CD4-positive, alpha-beta memory T cell (primary cell): ENCODE results near the gene CPXM2. TPM values are rescaled to one million over a fixed set of nuclear protein-coding genes. Genes with fewer than 3 reads are reported as not detected.

Experiments
- CTCF ChIA-PET: fragments of 350-600 bp; sonication (Branson Sonifier 250); formaldehyde crosslinking; loops from one replicate; lab custom pipeline; 2021; ENCODE audit warnings: inconsistent platforms; ENCODE audit not compliant: partially characterized antibody; lab: Charles Lee
- POLR2A ChIA-PET: fragments of 350-600 bp; sonication (Branson Sonifier 250); formaldehyde crosslinking; loops from one replicate; lab custom pipeline; 2021; ENCODE audit not compliant: partially characterized antibody; lab: Charles Lee
- DNase-seq, 5 donors: peaks; one replicate each; pipeline versions ENCODE4 v3.0.0 to v3.0.0-alpha.2; 2020 to 2022; ENCODE audit warnings: mixed read lengths in 1 of 5
- H3K27ac ChIP-seq: one replicate; pipeline ENCODE4 v1.7.0; 2013; ENCODE audit warnings: low read depth, low read length
- H3K27me3 ChIP-seq: 2 replicates; pipeline ENCODE4 v1.7.0; 2013; ENCODE audit warnings: mild to moderate bottlenecking, low read length, moderate library complexity; ENCODE audit not compliant: insufficient read depth
- H3K36me3 ChIP-seq: 2 replicates; pipeline ENCODE4 v1.7.0; 2013; ENCODE audit warnings: mild to moderate bottlenecking, low read length, moderate library complexity; ENCODE audit not compliant: insufficient read depth
- H3K4me1 ChIP-seq: 2 replicates; pipeline ENCODE4 v1.7.0; 2013; ENCODE audit warnings: mild to moderate bottlenecking, low read length, moderate library complexity; ENCODE audit not compliant: insufficient read depth
- H3K4me3 ChIP-seq, 2 donors: one replicate each; pipeline ENCODE4 v1.7.0; 2013; ENCODE audit warnings: low read length in 2 of 2, mild to moderate bottlenecking in 1 of 2
- H3K9me3 ChIP-seq, 2 donors: one replicate each; pipeline ENCODE4 v1.7.0; 2013; ENCODE audit warnings: low read length in 2 of 2, control low read depth in 1 of 2; ENCODE audit not compliant: control insufficient read depth in 1 of 2
- H3K27ac Mint-ChIP-seq, 7 donors: one replicate each; pipeline ENCODE4 v1.8.0; 2020 to 2021; ENCODE audit warnings: mixed read lengths in 7 of 7, mild to moderate bottlenecking in 6 of 7, inconsistent platforms in 3 of 7, moderate library complexity in 3 of 7
- H3K27me3 Mint-ChIP-seq, 2 donors: one replicate each; pipeline ENCODE4 v1.8.0; 2020 to 2021; ENCODE audit warnings: mixed read lengths in 2 of 2
- H3K36me3 Mint-ChIP-seq, 2 donors: one replicate each; pipeline ENCODE4 v1.8.0; 2020 to 2021; ENCODE audit warnings: mixed read lengths in 2 of 2, inconsistent platforms in 1 of 2, mild to moderate bottlenecking in 1 of 2
- H3K4me1 Mint-ChIP-seq, 4 donors: one replicate each; pipeline ENCODE4 v1.8.0; 2020 to 2021; ENCODE audit warnings: mixed read lengths in 4 of 4, mild to moderate bottlenecking in 1 of 4
- H3K4me3 Mint-ChIP-seq, 8 donors: one replicate each; pipeline ENCODE4 v1.8.0; 2020 to 2021; ENCODE audit warnings: mixed read lengths in 8 of 8, mild to moderate bottlenecking in 7 of 8, moderate library complexity in 6 of 8, inconsistent platforms in 3 of 8
- H3K9me3 Mint-ChIP-seq, 8 donors: one replicate each; pipeline ENCODE4 v1.8.0; 2020 to 2021; ENCODE audit warnings: mixed read lengths in 8 of 8, mild to moderate bottlenecking in 5 of 8, inconsistent platforms in 3 of 8, moderate library complexity in 1 of 8
- intact Hi-C: fragments of 100-400 bp; cut with micrococcal nuclease; formaldehyde crosslinking; loops from one replicate; pipeline ENCODE4 v1.15.1; 2023
- polyA plus RNA-seq, 2 donors: library from polyadenylated mRNA; unstranded; fragments of 300-500 nt; fragmentation: Illumina TruSeq; gene quantifications; one replicate each; pipeline ENCODE4 v1.2.3, GENCODE V29; 2021
- total RNA-seq, 2 experiments: library from RNA; stranded (reverse); gene quantifications; one replicate each; pipeline ENCODE4 v1.2.3, GENCODE V29; 2021

Gene CPXM2
- total and polyA plus RNA-seq, 4 experiments from 2014 or later, result not detected

DNA sequence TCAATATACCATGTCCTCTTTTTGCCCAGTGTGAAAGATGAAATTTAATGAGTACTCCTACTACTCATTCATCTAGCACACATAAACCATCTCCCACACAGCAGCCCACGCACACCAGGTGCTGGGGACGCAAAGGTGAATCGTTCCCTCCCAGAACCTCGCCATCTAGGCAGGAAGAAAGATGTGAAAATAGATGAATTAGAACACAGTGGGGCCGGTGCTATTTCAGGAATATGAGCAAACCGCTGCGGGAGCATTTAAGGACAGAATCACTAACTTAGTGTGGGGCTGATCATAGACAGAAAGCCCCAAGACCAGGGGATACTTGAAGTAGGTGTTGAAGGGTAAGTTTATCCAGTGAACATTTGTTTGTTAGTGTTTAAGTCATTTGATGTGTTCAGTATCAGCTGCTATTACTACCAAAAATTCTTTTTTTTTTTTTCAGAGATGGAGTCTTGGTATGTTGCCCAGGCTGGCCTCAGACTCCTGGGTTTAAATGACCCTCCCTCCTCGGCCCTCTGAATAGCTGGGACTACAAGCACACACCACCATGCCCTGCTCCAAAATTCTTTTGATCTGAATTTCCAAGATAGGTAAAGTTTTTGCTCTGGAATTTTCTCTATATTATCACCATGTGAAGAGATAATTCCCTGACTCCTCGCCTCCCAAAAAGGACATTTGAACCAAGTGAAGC lies 48.8 kb downstream of the CPXM2 start:
- Mint-ChIP-seq H3K9me3 (peaks cover 0 to 3% (median 0%) of the 10 kb centered on the region in 8 donors), H3K4me1 (no peaks in the 10 kb centered on the region), H3K4me3 (no peak overlapping the region), H3K36me3 (no peaks in the 10 kb centered on the region), H3K27me3 (peaks cover 0 to 7% of the 10 kb centered on the region in 2 donors), H3K27ac (no peak overlapping the region)
- CTCF ChIA-PET, result no interaction called here
- intact Hi-C loops, result no loop called here
- no peaks in the 10 kb centered on the region for H3K36me3 ChIP-seq
- H3K4me3 ChIP-seq, result no peak overlapping the region
- POLR2A ChIA-PET, result no interaction called here
- H3K9me3 ChIP-seq, result no peaks in the 10 kb centered on the region
- H3K27me3 ChIP-seq, result no peaks in the 10 kb centered on the region
- no peaks in the 10 kb centered on the region for H3K4me1 ChIP-seq
- no peak overlapping the region for H3K27ac ChIP-seq
- DNase-seq, result no peak

GRCh38 chr10:123841560-123841959 lies 50.0 kb downstream of the CPXM2 start:
- Mint-ChIP-seq H3K9me3 (peaks cover 0 to 3% (median 0%) of the 10 kb centered on the region in 8 donors), H3K4me3 (no peak overlapping the region), H3K4me1 (no peaks in the 10 kb centered on the region), H3K27me3 (peaks cover 0 to 7% of the 10 kb centered on the region in 2 donors), H3K36me3 (no peaks in the 10 kb centered on the region), H3K27ac (no peak overlapping the region)
- intact Hi-C loops, result no loop called here
- no peak overlapping the region for H3K27ac ChIP-seq
- H3K4me3 ChIP-seq, result no peak overlapping the region
- ChIA-PET CTCF (no interaction called here), POLR2A (no interaction called here)
- no peaks in the 10 kb centered on the region for H3K36me3 ChIP-seq
- no peaks in the 10 kb centered on the region for H3K9me3 ChIP-seq
- H3K4me1 ChIP-seq, result no peaks in the 10 kb centered on the region
- no peaks in the 10 kb centered on the region for H3K27me3 ChIP-seq
- no peak for DNase-seq

GRCh38 chr10:123841115-123841514 lies 50.5 kb downstream of the CPXM2 start:
- Mint-ChIP-seq H3K4me1 (no peaks in the 10 kb centered on the region), H3K27ac (no peak overlapping the region), H3K4me3 (no peak overlapping the region), H3K36me3 (no peaks in the 10 kb centered on the region), H3K27me3 (peaks cover 0 to 7% of the 10 kb centered on the region in 2 donors), H3K9me3 (peaks cover 0 to 3% (median 0%) of the 10 kb centered on the region in 8 donors)
- no peak overlapping the region for H3K4me3 ChIP-seq
- ChIA-PET POLR2A (no interaction called here), CTCF (no interaction called here)
- H3K27me3 ChIP-seq, result no peaks in the 10 kb centered on the region
- no peak for DNase-seq
- H3K36me3 ChIP-seq, result no peaks in the 10 kb centered on the region
- intact Hi-C loops, result no loop called here
- no peak overlapping the region for H3K27ac ChIP-seq
- H3K4me1 ChIP-seq, result no peaks in the 10 kb centered on the region
- no peaks in the 10 kb centered on the region for H3K9me3 ChIP-seq

DNA sequence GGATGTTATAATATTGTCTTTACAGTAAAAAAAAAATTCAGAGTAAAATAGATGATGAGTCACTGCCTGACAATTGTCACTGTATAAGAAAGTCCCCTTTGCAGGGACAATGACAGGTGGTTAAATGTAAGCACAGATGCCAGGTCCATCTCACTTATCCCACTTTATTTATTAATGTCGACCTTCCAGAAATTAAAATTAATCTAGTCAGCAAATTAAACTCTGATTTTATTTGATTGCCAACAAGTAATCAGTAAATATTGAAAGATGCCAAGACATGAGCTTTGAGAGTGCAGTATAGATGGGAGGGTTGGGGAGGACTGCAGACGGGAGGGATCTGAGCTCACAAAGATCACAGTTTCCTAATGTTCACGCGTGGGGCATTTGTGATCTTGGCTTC lies 50.9 kb downstream of the CPXM2 start:
- no peak for DNase-seq
- Histone ChIP-seq H3K9me3 (no peaks in the 10 kb centered on the region), H3K4me3 (no peak overlapping the region), H3K27ac (no peak overlapping the region), H3K36me3 (no peaks in the 10 kb centered on the region), H3K27me3 (no peaks in the 10 kb centered on the region), H3K4me1 (no peaks in the 10 kb centered on the region)
- POLR2A ChIA-PET, result no interaction called here
- no peaks in the 10 kb centered on the region for H3K36me3 Mint-ChIP-seq
- CTCF ChIA-PET, result no interaction called here
- H3K27me3 Mint-ChIP-seq, result peaks cover 0 to 7% of the 10 kb centered on the region in 2 donors
- intact Hi-C loops, result no loop called here
- no peaks in the 10 kb centered on the region for H3K4me1 Mint-ChIP-seq
- peaks cover 0 to 3% (median 0%) of the 10 kb centered on the region in 8 donors for H3K9me3 Mint-ChIP-seq
- no peak overlapping the region for H3K4me3 Mint-ChIP-seq
- H3K27ac Mint-ChIP-seq, result no peak overlapping the region

GRCh38 chr10:123838596-123839310 lies 52.9 kb downstream of the CPXM2 start:
- intact Hi-C loops, result no loop called here
- H3K27me3 Mint-ChIP-seq, result peaks cover 0 to 8% of the 10 kb centered on the region in 2 donors
- DNase-seq, result no peak
- no peak overlapping the region for H3K27ac Mint-ChIP-seq
- POLR2A ChIA-PET, result no interaction called here
- H3K4me1 Mint-ChIP-seq, result no peaks in the 10 kb centered on the region
- no peak overlapping the region for H3K4me3 Mint-ChIP-seq
- CTCF ChIA-PET, result no interaction called here
- H3K9me3 Mint-ChIP-seq, result peaks cover 0 to 2% (median 0%) of the 10 kb centered on the region in 8 donors
- Histone ChIP-seq H3K36me3 (no peaks in the 10 kb centered on the region), H3K27me3 (no peaks in the 10 kb centered on the region), H3K4me3 (no peak overlapping the region), H3K27ac (no peak overlapping the region), H3K4me1 (no peaks in the 10 kb centered on the region), H3K9me3 (no peaks in the 10 kb centered on the region)
- H3K36me3 Mint-ChIP-seq, result no peaks in the 10 kb centered on the region

DNA sequence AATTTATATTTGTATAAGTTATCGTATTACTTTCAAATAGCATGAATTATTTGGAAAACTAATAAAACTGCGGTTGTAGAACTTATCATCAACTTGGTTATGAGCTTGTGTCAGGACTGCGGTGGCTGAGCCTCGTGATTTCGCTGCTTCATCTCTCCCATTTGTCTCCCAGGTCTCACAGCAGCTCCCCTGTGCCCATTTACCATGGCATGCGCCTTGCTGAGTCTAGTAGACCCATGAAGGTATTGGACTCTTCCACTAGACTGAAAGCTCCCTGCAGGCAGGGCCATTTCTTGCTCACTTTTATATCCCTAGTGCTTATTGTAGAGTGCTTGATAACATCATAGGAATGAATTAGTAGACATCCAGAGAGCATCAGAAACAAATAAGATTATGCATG lies 53.9 kb downstream of the CPXM2 start:
- ChIA-PET POLR2A (no interaction called here), CTCF (no interaction called here)
- Mint-ChIP-seq H3K4me3 (no peak overlapping the region), H3K9me3 (peaks cover 0 to 3% (median 0%) of the 10 kb centered on the region in 8 donors), H3K27ac (no peak overlapping the region), H3K27me3 (peaks cover 0 to 8% of the 10 kb centered on the region in 2 donors), H3K4me1 (no peaks in the 10 kb centered on the region), H3K36me3 (no peaks in the 10 kb centered on the region)
- no peaks in the 10 kb centered on the region for H3K36me3 ChIP-seq
- DNase-seq, result no peak
- H3K27ac ChIP-seq, result no peak overlapping the region
- no peaks in the 10 kb centered on the region for H3K27me3 ChIP-seq
- intact Hi-C loops, result no loop called here
- no peaks in the 10 kb centered on the region for H3K4me1 ChIP-seq
- no peaks in the 10 kb centered on the region for H3K9me3 ChIP-seq
- H3K4me3 ChIP-seq, result no peak overlapping the region

DNA sequence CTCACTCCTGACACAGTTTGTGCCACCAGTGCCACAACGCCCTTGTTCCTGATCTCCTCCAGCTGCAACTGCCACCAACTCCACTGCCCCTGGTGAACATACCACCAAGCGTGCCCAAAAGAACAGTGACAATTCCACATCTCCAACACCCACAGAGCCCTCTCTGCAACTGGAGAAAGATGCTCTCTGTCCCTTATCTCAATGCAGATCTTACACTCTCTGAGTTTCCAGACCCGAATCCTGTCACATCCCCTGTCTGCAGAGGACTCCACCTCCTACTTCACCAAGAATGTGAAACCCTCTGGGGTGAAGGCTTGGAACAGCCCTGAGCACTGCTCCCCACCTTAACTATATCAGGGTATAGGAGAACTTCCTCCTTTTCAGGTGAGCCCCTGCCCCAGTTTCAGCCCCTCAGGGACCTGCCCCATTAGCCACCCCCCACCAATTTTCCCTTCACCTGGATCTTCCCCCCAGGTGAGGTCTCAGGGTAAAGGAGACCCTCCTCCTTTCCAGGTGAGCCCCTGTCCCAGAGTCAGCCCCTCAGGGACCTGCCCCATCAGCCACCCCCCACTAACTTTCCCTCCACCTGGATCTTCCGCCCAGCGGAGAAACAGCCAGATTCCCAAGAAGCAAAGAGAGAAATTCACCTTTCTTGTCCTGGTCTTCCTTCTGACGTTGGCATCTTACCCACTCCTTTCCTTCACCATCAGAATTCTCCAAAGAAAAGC lies 55.0 kb downstream of the CPXM2 start:
- no peak for DNase-seq
- H3K4me3 Mint-ChIP-seq, result peak overlapping the region in 1 of 8 donors; percentile 8
- Histone ChIP-seq H3K4me1 (no peaks in the 10 kb centered on the region), H3K9me3 (no peaks in the 10 kb centered on the region), H3K36me3 (no peaks in the 10 kb centered on the region), H3K27me3 (no peaks in the 10 kb centered on the region), H3K4me3 (no peak overlapping the region), H3K27ac (no peak overlapping the region)
- CTCF ChIA-PET, result no interaction called here
- H3K36me3 Mint-ChIP-seq, result no peaks in the 10 kb centered on the region
- peaks cover under 1 to 4% of the 10 kb centered on the region in 2 donors for H3K27me3 Mint-ChIP-seq
- no peak overlapping the region for H3K27ac Mint-ChIP-seq
- POLR2A ChIA-PET, result no interaction called here
- intact Hi-C loops, result no loop called here
- no peaks in the 10 kb centered on the region for H3K4me1 Mint-ChIP-seq
- peaks cover 0 to 3% (median 0%) of the 10 kb centered on the region in 8 donors for H3K9me3 Mint-ChIP-seq
